Vagina (tissue), 2 donors: Measurements from ENCODE around the gene MACF1. TPM values are rescaled to one million over a fixed set of nuclear protein-coding genes. Genes with fewer than 3 reads are reported as not detected.

Source experiments
- DNase-seq, 2 donors: peaks; one replicate each; pipeline ENCODE4 v3.0.0-alpha.2; 2017; ENCODE audit errors: extremely low spot score in 2 of 2
- H3K27ac ChIP-seq: fragments of 200-600 bp; sonication (generic); one replicate; pipeline ENCODE4 v1.5.1; 2019
- H3K27me3 ChIP-seq: fragments of 200-600 bp; sonication (generic); one replicate; pipeline ENCODE4 v1.5.1; 2019
- H3K36me3 ChIP-seq, 2 donors: fragments of 200-600 bp; sonication (generic); one replicate each; pipeline ENCODE4 v1.5.1; 2017 to 2019
- H3K4me1 ChIP-seq: fragments of 200-600 bp; sonication (generic); one replicate; pipeline ENCODE4 v1.5.1; 2019
- H3K4me3 ChIP-seq, 2 donors: fragments of 200-600 bp; sonication (generic); 1 replicate in 1 of 2; 2 replicates in 1 of 2; pipeline ENCODE4 v1.5.1; 2016 to 2019
- H3K9me3 ChIP-seq: fragments of 200-600 bp; sonication (generic); one replicate; pipeline ENCODE4 v1.5.1; 2019
- POLR2A ChIP-seq, 2 donors: fragments of 450-650 bp; IDR thresholded peaks; one replicate each; pipeline ENCODE4 v1.6.1; 2017; ENCODE audit warnings: antibody characterized with exemption in 2 of 2, mild to moderate bottlenecking in 2 of 2, moderate library complexity in 2 of 2
- POLR2AphosphoS5 ChIP-seq, 2 donors: sonication (generic); formaldehyde crosslinking; IDR thresholded peaks; one replicate each; pipeline ENCODE4 v1.9.0; 2017; ENCODE audit warnings: antibody characterized with exemption in 2 of 2, mild to moderate bottlenecking in 2 of 2, low read depth in 1 of 2; ENCODE audit not compliant: insufficient read depth in 1 of 2
- intact Hi-C: fragments of 100-400 bp; cut with DNase I; formaldehyde crosslinking; loops from one replicate; pipeline ENCODE4 v1.15.1; 2023
- total RNA-seq: library from RNA; depleted of rRNA; stranded (reverse); fragments of >200 nt; gene quantifications from one replicate; pipeline ENCODE4 v1.2.3, GENCODE V29; 2016
- TF ChIP-seq, protein P1 (sequence below), 3 experiments: fragments of 450-650 bp in 2 of 3; fragments of 200-600 bp in 1 of 3; sonication (generic) in 1 of 3; IDR thresholded peaks; one replicate each; pipeline ENCODE4 v1.5.1; 2017 to 2019; ENCODE audit warnings: antibody characterized with exemption in 3 of 3, mild to moderate bottlenecking in 2 of 3, moderate library complexity in 2 of 3

The MACF1 gene
- total RNA-seq, 1 donor from 2014 or later: 291 TPM

DNA sequence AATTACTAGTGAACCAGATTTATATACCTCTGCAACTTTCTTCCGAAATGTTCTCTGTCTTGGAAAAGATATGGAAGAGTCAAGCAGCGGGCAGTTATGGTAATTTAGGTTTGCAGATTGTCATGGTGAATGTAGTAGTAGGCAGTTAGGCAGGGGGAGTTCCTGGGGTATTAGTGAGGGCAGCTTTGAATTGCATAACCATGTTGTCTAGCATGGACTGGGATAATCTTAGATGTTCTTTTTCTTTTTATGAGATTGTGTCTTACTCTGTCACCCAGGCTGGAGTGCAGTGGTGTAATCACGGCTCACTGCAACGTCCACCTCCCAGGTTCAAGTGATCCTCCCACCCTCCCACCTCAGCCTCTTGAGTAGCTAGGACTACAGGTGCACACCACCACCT lies 25.0 kb downstream of the MACF1 start:
- H3K9me3 ChIP-seq: no peaks in the 10 kb centered on the region
- H3K27ac ChIP-seq: no peak overlapping the region
- TF ChIP-seq POLR2AphosphoS5 (IDR thresholded peaks at IDR 0.05; ENCODE audit: insufficient read depth in 1 of 2, low read depth in 1 of 2): no peak
- no peak for TF ChIP-seq POLR2A (IDR thresholded peaks at IDR 0.05)
- TF ChIP-seq, protein P1, sequence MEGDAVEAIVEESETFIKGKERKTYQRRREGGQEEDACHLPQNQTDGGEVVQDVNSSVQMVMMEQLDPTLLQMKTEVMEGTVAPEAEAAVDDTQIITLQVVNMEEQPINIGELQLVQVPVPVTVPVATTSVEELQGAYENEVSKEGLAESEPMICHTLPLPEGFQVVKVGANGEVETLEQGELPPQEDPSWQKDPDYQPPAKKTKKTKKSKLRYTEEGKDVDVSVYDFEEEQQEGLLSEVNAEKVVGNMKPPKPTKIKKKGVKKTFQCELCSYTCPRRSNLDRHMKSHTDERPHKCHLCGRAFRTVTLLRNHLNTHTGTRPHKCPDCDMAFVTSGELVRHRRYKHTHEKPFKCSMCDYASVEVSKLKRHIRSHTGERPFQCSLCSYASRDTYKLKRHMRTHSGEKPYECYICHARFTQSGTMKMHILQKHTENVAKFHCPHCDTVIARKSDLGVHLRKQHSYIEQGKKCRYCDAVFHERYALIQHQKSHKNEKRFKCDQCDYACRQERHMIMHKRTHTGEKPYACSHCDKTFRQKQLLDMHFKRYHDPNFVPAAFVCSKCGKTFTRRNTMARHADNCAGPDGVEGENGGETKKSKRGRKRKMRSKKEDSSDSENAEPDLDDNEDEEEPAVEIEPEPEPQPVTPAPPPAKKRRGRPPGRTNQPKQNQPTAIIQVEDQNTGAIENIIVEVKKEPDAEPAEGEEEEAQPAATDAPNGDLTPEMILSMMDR (IDR thresholded peaks at IDR 0.05): no peak
- no peak overlapping the region for H3K4me3 ChIP-seq
- H3K27me3 ChIP-seq: no peaks in the 10 kb centered on the region
- H3K36me3 ChIP-seq: peaks cover 0 to 4% of the 10 kb centered on the region in 2 donors
- peaks cover 21% of the 10 kb centered on the region for H3K4me1 ChIP-seq
- intact Hi-C loops: no loop called here
- DNase-seq: no peak

DNA sequence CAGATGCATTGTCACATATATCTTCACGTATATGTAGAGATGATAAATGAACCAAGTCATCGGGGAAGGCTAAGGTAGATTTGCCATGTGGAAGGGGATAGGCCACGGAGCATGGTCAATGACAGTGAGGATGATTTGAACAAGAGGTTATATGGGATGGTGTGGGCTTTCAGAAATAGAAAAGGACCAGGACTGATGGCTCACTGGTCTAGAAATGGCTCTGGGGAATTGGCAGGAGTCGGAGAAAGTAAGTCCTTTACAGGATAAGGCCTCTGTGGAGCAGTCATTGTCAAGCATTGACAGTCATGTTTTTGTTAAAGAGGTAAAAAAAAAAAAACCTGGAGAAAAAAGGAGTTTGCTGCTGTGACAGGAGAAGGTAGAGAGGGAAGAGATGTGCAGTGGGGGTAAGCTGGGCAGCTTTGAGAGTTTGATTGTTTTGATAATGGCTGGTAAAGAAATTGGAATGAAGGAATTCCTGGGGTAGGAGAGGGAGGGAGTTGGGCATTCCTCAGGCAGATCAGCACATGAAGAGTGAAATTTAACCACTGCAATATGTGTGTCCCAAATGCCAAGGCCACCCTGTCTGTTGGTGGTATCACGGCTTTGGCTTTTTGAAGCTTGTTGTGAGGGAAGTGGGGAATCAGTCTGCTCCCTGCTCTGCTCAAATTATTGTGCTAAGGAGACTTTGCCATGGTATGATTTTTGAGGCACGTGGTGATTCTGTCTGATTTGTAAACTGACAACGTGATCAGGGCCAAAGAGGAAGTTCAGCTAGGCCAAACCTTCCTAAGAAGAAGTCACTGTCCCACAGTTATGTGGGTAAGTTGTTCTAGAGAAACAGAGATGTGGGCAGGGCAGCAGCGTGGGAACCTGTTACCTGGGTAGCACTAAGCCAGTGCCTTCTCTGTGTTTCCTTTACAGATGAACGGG lies 26.0 kb downstream of the MACF1 start:
- H3K9me3 ChIP-seq: no peaks in the 10 kb centered on the region
- no peak for TF ChIP-seq POLR2A (IDR thresholded peaks at IDR 0.05)
- TF ChIP-seq, protein P1 (IDR thresholded peaks at IDR 0.05): no peak
- no peak for TF ChIP-seq POLR2AphosphoS5 (IDR thresholded peaks at IDR 0.05; ENCODE audit: insufficient read depth in 1 of 2, low read depth in 1 of 2)
- no peak for DNase-seq
- H3K36me3 ChIP-seq: peaks cover 0 to 4% of the 10 kb centered on the region in 2 donors
- H3K4me1 ChIP-seq: peaks cover 21% of the 10 kb centered on the region
- H3K4me3 ChIP-seq: no peak overlapping the region
- H3K27me3 ChIP-seq: no peaks in the 10 kb centered on the region
- intact Hi-C loops: no loop called here
- no peak overlapping the region for H3K27ac ChIP-seq

DNA sequence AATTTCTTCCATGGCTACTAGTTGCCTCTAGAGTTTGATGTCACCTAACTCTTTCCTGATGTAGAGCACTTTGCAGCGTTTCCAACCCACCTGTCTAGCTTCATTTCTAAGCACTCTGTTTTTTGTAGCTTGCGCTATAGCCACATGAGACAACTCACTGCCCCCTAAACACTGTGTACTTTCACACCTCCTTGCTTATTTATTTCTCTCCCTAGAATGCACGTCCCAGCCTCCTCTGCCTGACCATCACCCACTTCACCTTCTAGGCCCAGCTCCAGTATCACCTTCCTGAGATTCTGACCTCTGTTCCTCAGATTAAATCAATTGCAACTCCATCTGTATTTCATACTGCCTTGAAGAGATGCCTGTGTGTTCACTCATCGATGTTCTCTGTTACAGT lies 32.5 kb downstream of the MACF1 start:
- Histone ChIP-seq H3K36me3 (peaks cover 0 to 4% of the 10 kb centered on the region in 2 donors), H3K9me3 (no peaks in the 10 kb centered on the region), H3K27me3 (no peaks in the 10 kb centered on the region), H3K4me3 (no peak overlapping the region), H3K4me1 (peaks cover 6% of the 10 kb centered on the region), H3K27ac (no peak overlapping the region)
- TF ChIP-seq POLR2AphosphoS5 (IDR thresholded peaks at IDR 0.05; ENCODE audit: insufficient read depth in 1 of 2, low read depth in 1 of 2): no peak
- TF ChIP-seq POLR2A (IDR thresholded peaks at IDR 0.05): no peak
- TF ChIP-seq, protein P1 (IDR thresholded peaks at IDR 0.05): no peak
- DNase-seq: no peak
- intact Hi-C loops: no loop called here

DNA sequence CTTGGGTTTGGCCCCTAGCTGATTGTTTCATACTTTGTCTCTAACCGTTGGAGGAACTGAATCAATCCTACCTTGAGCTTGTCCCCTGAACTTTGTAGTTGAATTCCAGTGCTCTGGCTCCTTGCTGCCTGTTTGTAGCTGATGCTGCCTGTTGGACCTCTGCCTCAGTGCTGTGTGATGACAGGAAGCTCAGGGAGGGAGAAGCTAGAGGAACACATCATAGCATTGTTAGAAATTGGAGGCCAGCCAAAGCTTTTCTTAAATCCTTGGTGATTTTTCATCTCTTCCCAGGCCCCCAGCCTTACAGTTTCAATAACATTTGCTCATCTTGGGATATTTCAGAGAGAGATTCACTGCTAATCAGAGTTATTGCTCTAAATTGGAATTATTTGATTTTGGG lies 34.0 kb downstream of the MACF1 start:
- no peak for DNase-seq
- Histone ChIP-seq H3K27ac (no peak overlapping the region), H3K36me3 (no peaks in the 10 kb centered on the region), H3K27me3 (no peaks in the 10 kb centered on the region), H3K4me1 (peaks cover 6% of the 10 kb centered on the region), H3K4me3 (no peak overlapping the region), H3K9me3 (no peaks in the 10 kb centered on the region)
- no peak for TF ChIP-seq POLR2AphosphoS5 (IDR thresholded peaks at IDR 0.05; ENCODE audit: insufficient read depth in 1 of 2, low read depth in 1 of 2)
- TF ChIP-seq POLR2A (IDR thresholded peaks at IDR 0.05): no peak
- TF ChIP-seq, protein P1 (IDR thresholded peaks at IDR 0.05): no peak
- intact Hi-C loops: no loop called here

DNA sequence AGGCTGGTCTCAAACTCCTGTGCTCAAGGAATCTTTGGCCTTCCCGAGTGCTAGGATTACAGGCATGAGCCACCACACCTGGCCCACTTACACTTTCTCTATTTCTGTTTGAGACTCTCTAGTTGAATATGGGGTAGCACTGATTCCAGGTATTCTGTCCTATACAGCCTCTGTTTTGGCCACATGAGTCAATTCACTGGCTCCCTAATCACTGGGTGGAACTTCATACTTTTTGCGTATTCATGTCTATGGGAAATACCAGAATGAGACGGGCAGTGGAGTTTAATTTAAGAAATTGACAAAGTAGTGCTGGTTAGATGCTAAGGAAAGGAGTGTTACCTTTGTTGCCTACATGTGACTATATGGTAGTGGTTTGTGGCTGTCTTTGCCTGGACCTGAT lies 35.5 kb downstream of the MACF1 start:
- TF ChIP-seq, protein P1 (IDR thresholded peaks at IDR 0.05): no peak
- TF ChIP-seq POLR2AphosphoS5 (IDR thresholded peaks at IDR 0.05; ENCODE audit: insufficient read depth in 1 of 2, low read depth in 1 of 2): no peak
- TF ChIP-seq POLR2A (IDR thresholded peaks at IDR 0.05): no peak
- Histone ChIP-seq H3K36me3 (no peaks in the 10 kb centered on the region), H3K9me3 (no peaks in the 10 kb centered on the region), H3K27me3 (no peaks in the 10 kb centered on the region), H3K27ac (no peak overlapping the region), H3K4me3 (no peak overlapping the region), H3K4me1 (peaks cover 6% of the 10 kb centered on the region)
- DNase-seq: no peak
- intact Hi-C loops: no loop called here
